Lower leg skin (tissue), 3 donors: ENCODE measurements around the gene GSG1L.

Source experiments
- POLR2A ChIP-seq, 2 donors: fragments of 450-650 bp; IDR thresholded peaks; one replicate each; pipeline ENCODE4 v1.6.1; 2016 to 2017; ENCODE audit warnings: antibody characterized with exemption in 2 of 2, mild to moderate bottlenecking in 1 of 2, moderate library complexity in 1 of 2
- TF ChIP-seq, protein P1 (sequence below), 3 donors: fragments of 450-650 bp; IDR thresholded peaks; one replicate each; pipeline ENCODE4 v1.5.1; 2016; ENCODE audit warnings: antibody characterized with exemption in 3 of 3, mild to moderate bottlenecking in 3 of 3, moderate library complexity in 2 of 3

GRCh38 chr16:28040039-28040438 is 23.5 kb downstream of the GSG1L start:
- TF ChIP-seq, protein P1, sequence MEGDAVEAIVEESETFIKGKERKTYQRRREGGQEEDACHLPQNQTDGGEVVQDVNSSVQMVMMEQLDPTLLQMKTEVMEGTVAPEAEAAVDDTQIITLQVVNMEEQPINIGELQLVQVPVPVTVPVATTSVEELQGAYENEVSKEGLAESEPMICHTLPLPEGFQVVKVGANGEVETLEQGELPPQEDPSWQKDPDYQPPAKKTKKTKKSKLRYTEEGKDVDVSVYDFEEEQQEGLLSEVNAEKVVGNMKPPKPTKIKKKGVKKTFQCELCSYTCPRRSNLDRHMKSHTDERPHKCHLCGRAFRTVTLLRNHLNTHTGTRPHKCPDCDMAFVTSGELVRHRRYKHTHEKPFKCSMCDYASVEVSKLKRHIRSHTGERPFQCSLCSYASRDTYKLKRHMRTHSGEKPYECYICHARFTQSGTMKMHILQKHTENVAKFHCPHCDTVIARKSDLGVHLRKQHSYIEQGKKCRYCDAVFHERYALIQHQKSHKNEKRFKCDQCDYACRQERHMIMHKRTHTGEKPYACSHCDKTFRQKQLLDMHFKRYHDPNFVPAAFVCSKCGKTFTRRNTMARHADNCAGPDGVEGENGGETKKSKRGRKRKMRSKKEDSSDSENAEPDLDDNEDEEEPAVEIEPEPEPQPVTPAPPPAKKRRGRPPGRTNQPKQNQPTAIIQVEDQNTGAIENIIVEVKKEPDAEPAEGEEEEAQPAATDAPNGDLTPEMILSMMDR (IDR thresholded peaks at IDR 0.05), result no peak
- no peak for TF ChIP-seq POLR2A (IDR thresholded peaks at IDR 0.05)
